GM13977 (cell line): Measurements from ENCODE around the gene GGN.
A peak's percentile ranks its signal among the peaks of the same experiment; 100 is the strongest.

Source experiments
- DNase-seq: peaks from one replicate; pipeline ENCODE4 v3.0.0; 2012; ENCODE audit warnings: low spot score
- in situ Hi-C: fragments of 300-500 bp; cut with MboI; formaldehyde crosslinking; loops from one replicate; pipeline ENCODE4 v1.12.0; 2022; ENCODE audit warnings: low sequenced_read_pairs, low pct_unique_long_range_greater_than_20kb, mixed read lengths, inconsistent platforms; ENCODE audit not compliant: unreplicated experiment
- TF ChIP-seq, protein P1 (sequence below): IDR thresholded peaks from 2 replicates; pipeline ENCODE4 v1.5.1; 2012; ENCODE audit warnings: mild to moderate bottlenecking, control low read depth; ENCODE audit not compliant: insufficient read depth; ENCODE audit errors: extremely low read depth, missing control alignments

The GGN gene

DNA sequence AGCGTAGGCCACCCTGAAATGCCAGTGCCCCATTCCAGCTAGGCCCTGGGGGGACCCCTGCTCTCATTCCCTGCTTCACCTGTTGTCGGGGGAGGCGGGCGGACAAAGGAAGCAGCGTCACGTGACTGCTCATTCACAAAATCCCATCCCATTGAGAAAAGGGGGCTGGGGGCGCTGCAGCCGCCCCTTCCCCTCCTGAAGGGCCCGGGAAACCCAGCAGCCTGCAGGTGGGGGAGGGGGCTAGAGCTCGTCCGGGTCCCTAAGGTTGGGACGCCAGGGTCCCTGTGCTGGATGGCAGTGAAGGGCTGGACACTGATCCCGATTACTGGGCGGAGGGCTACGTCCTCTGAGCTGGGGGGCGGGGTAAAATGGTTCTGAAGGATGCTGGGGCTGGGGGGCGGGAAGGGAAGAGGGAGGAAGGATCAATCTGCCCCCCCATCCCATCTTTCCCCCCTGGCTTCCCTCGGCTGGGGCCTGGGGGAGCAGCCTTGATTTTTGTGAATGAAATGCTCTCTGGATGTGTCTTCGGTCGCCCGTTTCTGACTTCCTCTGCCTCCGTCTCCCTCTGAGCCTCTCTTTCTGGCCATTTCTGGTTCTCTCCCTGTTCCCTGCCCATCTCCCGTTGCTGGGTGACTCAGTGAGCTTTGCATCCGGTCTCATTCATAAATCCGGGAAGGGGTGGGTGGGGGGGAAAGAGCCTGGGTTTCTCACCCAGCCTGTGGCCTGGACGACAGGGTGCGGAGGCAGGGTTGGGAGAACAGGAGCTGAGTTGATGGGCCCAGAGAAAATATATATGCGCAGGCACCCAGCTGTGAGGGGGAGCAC lies 1.5 kb upstream of the GGN start:
- in situ Hi-C loops, result no loop called here
- peak; percentile 44 for DNase-seq
- TF ChIP-seq, protein P1, sequence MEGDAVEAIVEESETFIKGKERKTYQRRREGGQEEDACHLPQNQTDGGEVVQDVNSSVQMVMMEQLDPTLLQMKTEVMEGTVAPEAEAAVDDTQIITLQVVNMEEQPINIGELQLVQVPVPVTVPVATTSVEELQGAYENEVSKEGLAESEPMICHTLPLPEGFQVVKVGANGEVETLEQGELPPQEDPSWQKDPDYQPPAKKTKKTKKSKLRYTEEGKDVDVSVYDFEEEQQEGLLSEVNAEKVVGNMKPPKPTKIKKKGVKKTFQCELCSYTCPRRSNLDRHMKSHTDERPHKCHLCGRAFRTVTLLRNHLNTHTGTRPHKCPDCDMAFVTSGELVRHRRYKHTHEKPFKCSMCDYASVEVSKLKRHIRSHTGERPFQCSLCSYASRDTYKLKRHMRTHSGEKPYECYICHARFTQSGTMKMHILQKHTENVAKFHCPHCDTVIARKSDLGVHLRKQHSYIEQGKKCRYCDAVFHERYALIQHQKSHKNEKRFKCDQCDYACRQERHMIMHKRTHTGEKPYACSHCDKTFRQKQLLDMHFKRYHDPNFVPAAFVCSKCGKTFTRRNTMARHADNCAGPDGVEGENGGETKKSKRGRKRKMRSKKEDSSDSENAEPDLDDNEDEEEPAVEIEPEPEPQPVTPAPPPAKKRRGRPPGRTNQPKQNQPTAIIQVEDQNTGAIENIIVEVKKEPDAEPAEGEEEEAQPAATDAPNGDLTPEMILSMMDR, result no peak

DNA sequence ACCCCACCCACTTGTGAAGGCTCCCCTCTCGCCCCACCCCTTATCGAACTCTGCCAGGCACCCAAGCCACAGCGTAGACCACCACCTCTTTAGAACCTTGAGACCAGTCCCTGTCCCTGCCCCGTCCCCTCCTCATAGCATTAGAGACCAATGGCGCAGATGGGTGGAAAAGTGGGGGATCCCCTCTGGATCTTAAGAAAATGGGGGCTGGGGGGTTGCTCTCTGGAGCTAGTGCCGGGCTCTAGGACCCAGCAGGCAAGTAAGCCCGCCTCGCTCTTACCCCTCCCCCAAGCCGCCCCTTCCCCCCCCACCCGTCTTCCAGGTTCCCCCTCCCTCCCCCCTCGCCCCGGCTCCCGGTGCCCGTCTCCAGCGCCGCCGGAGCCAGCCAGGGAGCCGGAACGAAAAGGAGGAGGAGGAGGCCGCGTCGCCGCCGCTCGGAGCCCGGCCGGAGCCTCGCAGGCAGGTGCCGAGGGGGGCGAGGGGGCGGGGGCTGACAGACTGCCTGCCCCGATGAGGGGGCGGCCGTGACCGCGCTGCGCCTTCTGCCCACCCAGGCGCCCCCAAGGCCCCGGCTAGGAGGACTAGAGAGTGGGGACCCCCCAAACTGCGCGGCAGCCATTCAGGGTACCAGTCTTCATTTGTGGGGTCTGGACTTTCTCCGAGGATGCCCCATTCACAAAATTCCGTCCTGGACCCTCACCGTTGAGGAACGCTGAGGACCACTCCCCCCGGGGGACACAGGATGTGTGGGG lies 691 bp upstream of the GGN start, which contains the start of gene SPRED3:
TSS of gene SPRED3 (plus strand) at position 349 of the 752 bp plus-strand sequence. CDS start 1,606 bp downstream, outside the sequence.
- DNase-seq, result peak; percentile 42
- TF ChIP-seq, protein P1, result no peak
- in situ Hi-C loops, result no loop called here

DNA sequence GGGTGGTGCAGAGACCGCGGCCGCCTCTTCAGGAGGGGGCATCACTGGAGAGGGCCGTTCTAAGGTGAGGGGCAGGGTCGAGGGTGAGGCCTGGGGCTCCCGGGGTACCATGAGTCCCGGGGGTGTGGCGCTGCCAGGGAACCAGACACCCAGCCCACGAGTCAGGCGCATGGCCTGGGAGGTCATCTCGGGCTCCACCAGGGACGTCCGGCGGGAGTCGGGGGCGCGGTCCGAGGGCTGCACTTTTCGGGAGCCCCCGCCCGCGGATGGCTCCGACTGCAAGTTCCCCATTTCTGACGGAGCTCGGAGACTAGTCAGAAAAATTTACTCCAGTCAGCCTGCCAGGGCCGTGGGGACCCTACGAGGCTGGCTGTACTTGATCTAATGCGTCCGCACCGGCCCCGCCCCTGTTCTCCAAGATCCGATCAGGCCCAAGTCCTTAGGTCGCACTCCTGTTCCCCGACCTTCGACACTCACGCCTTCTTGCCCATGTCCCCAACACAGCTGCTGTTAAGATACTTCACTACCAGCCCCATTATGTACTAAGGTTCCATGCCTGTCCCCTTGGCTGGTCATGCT lies 774 bp downstream of the GGN start:
- no peak for DNase-seq
- TF ChIP-seq, protein P1, result no peak
- in situ Hi-C loops, result no loop called here

DNA sequence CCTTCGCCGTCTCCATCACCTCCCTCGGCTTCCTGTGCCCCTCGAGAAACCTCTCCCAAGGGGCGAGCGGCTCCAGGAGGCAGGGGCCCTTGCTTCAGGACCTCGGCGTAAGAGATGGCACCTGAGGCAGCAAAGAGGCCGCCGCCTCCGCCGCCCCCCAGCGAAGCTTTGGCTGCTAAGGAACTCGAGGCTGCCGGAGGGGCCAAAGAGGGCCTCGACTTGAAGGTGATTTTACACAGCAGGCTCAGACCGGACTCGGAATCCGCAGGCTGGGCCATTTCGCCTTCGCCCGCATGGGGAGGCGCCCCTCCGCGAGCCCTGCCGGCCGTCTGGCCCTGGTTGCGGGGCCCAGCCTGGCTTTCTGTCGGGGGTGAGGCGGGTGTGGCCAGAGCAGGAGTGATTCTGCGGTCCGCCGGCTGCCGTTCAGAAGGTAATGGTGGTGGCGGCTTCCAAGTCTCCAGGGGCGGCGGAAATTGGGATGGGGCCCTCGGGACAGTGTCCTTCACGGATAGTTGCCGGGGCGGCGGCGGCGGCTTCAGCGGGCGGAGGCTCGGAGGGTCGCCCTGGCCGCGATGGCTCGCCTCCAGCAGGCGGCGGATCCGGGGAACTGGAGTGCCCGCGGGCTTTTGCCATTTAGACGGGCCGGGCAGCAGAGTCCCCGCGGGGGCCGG lies 1.4 kb downstream of the GGN start:
- TF ChIP-seq, protein P1, result no peak
- peak; percentile 30 for DNase-seq
- in situ Hi-C loops, result no loop called here

DNA sequence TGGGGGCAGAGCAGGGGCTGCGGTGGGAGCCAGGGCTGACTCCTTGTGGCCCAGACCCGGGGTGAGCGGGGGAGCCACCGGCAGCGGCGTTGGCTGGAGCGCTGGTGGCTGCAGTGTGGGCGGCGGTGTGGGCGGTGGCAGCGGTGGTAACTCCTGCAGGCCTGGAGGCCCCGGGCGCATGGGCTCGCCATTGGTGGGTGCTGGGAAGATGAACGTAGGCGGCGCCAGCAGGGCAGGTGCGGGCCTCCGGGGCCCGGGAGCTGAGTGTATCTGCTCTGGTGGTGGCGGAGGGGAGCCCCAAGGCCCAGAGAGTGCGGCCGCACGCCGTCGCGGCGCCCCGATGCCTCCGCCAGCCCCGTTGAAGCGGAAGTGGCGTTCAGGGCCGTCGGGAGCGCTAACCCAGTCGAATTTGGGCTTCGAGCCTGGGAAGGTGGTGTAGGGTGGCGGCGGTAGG lies 2.0 kb downstream of the GGN start:
- in situ Hi-C loops, result no loop called here
- DNase-seq, result peak; percentile 58
- TF ChIP-seq, protein P1, result no peak
